ENCODE measurements around the gene NIN. TPM values are rescaled to one million over a fixed set of nuclear protein-coding genes. Genes with fewer than 3 reads are reported as not detected.

Gene NIN
- total RNA-seq, 1 donor from 2014 or later = 39.9 TPM

DNA sequence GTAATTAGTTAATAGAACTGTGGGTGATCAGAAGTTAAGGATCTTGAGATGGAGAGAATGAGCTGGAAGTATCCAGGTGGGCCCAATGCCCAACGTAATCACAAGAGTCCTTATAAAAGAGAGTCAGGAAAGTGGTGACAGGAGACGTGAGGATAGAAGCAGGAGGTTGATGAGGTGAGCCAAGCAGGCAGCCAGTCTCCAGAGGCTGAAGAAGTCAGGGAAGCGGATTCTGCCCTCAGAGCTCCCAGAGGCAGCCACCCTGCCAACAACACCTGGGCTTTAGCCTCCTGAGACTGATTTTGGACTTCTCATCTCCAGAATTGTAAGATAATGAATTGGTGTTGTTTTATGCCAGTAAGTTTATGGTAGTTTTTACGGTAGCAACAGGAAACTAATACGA lies 152.8 kb downstream of the NIN start:
- Mint-ChIP-seq H3K4me3 (no peak overlapping the region), H3K4me1 (ENCODE audit: low read depth) (peaks cover 10% of the 10 kb centered on the region), H3K36me3 (ENCODE audit: low read depth) (no peaks in the 10 kb centered on the region), H3K27ac (no peak overlapping the region), H3K9me3 (no peaks in the 10 kb centered on the region), H3K27me3 (ENCODE audit: insufficient read depth) (peaks cover 10% of the 10 kb centered on the region)
- intact Hi-C loops (cut with micrococcal nuclease) = no loop called here
- no peak for DNase-seq (ENCODE audit: low spot score)

DNA sequence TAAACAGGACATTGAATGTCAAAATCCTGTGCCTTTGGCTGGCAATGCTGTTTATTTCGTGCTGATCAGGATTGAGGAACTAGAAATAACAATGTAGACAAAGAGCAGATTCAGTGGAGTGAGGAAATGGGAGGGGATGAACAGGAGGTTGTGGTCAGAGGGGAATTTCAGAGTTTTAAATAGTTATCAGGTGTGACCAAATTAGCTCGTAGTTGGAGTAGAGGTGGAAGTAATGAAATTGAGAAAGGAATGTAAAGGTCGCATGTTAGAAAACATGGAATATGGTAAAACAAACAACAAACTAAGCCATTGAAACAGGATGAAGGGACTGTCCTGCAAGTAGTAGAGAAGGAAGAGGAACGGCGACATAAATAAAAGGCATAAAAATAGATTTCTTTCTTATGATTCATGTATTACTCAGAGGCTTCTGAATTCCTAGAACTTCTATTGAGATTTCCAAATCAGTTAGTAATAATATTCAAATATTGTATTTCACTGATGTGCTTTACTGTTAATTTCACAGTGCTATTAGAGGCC lies 153.4 kb downstream of the NIN start:
- H3K27me3 Mint-ChIP-seq (ENCODE audit: insufficient read depth) = peaks cover 10% of the 10 kb centered on the region
- H3K4me3 Mint-ChIP-seq = no peak overlapping the region
- H3K9me3 Mint-ChIP-seq = no peaks in the 10 kb centered on the region
- H3K36me3 Mint-ChIP-seq (ENCODE audit: low read depth) = no peaks in the 10 kb centered on the region
- H3K27ac Mint-ChIP-seq = peak overlapping the region; percentile 1
- intact Hi-C loops (cut with micrococcal nuclease) = no loop called here
- no peak for DNase-seq (ENCODE audit: low spot score)
- peaks cover 10% of the 10 kb centered on the region for H3K4me1 Mint-ChIP-seq (ENCODE audit: low read depth)

DNA sequence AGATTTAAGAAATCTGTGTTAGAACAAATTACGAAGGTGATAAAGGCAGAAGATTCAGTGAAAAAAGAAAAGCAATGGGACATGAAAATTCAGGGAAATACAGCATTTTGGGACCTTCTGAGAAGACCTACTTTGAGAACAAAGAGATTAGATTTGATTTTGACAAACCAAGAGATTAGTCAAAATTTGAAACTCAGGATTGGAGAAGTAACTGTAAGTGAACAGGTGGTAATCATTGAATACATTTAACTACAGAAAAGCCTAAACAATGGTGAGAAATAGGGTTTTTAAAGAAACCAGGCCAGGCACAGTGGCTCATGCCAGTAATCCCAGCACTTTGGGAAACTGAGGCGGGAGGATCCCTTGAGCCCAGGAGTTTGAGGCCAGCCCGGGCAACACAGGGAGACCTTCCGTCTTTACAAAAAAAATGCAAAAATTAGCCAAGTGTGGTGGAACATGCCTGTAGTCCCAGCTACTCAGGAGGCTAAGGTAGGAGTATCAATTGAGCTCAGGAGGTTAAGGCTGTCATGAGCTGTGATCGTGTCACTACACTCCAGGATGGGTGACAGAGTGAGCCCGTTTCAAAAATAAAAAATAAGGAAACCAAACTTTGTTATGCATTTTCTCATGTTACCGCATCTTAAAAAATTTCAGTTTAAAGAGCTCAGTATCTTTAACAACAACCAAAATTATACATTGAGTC lies 154.0 kb downstream of the NIN start:
- Mint-ChIP-seq H3K27me3 (ENCODE audit: insufficient read depth) (peaks cover 10% of the 10 kb centered on the region), H3K9me3 (no peaks in the 10 kb centered on the region), H3K36me3 (ENCODE audit: low read depth) (no peaks in the 10 kb centered on the region), H3K27ac (peak overlapping the region; percentile 1), H3K4me3 (no peak overlapping the region), H3K4me1 (ENCODE audit: low read depth) (peaks cover 10% of the 10 kb centered on the region)
- no peak for DNase-seq (ENCODE audit: low spot score)
- intact Hi-C loops (cut with micrococcal nuclease) = no loop called here

DNA sequence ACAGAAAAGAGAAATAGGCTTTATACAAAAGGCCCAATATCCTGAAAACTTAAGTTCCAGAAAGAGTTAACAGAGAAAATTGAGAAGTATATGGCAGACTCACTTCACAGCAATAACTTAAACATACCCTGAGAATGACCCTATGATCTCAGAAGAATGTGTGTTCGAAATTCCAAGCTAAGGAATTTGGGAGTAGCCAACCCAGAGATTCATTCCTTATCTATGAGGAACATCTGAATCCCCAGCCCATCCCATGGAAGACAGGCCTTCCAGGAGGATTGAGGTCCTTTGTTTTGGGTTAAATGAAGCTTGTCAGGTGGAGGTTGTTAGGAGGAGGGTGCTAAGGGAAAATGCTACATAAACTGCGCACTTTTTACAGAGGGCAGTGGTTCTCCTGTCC lies 155.4 kb downstream of the NIN start:
- intact Hi-C loops (cut with micrococcal nuclease) = no loop called here
- Mint-ChIP-seq H3K36me3 (ENCODE audit: low read depth) (no peaks in the 10 kb centered on the region), H3K27me3 (ENCODE audit: insufficient read depth) (peaks cover 10% of the 10 kb centered on the region), H3K4me3 (no peak overlapping the region), H3K27ac (no peak overlapping the region), H3K9me3 (no peaks in the 10 kb centered on the region), H3K4me1 (ENCODE audit: low read depth) (peaks cover 10% of the 10 kb centered on the region)
- no peak for DNase-seq (ENCODE audit: low spot score)

DNA sequence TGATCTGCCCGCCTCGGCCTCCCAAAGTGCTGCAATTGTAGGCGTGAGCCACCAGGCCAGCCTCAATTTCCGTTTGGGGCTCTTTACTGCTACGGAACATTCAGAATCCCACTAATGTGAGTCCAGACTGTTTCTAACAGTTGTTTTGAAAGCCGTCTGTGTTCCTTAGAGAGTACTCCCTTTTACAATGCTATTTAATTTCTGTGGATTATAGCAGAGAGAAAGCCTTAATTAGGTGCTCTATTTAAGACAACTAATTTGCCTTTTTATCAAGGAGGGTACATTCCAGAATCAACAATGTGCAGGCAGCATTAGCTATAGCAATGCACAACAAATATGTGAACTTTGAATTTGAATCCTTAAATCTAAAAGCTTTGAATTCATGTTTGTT lies 160.1 kb downstream of the NIN start:
- no peak overlapping the region for H3K27ac Mint-ChIP-seq
- peaks cover 17% of the 10 kb centered on the region for H3K27me3 Mint-ChIP-seq (ENCODE audit: insufficient read depth)
- intact Hi-C loops (cut with micrococcal nuclease) = no loop called here
- peaks cover 2% of the 10 kb centered on the region for H3K36me3 Mint-ChIP-seq (ENCODE audit: low read depth)
- H3K4me3 Mint-ChIP-seq = no peak overlapping the region
- peaks cover 15% of the 10 kb centered on the region for H3K4me1 Mint-ChIP-seq (ENCODE audit: low read depth)
- DNase-seq (ENCODE audit: low spot score) = no peak
- H3K9me3 Mint-ChIP-seq = no peaks in the 10 kb centered on the region

DNA sequence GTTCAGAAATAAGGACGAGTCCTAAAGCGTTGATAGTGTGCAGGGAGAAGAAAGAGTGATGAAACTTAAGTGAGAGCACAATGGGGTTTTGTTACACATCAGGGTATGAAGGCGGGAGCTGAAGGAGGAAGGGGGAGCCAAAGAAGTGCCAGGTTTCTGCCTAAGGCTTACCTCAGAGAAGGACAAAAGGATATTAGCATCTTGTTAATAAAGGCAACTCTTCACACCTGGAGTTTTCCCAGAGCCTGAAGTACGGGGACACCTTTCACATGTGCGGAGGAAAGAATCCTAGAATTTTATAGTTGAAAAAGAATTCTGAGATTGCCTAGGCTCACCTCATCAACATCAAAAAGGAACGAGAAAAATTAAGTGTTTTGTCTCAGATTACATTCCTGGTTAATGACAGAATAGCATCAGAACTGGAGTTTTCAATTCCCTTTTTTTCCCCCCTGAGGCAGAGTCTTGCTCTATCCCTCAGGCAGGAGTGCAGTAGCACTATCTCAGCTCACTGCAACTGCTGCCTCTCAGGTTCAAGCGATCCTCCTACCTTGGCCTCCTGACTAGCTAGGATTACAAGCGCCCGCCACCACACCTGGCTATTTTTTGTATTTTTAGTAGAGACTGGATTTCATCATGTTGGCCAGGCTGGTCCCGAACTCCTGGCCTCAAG lies 160.6 kb downstream of the NIN start:
- DNase-seq (ENCODE audit: low spot score) = no peak
- Mint-ChIP-seq H3K36me3 (ENCODE audit: low read depth) (peaks cover 2% of the 10 kb centered on the region), H3K4me3 (no peak overlapping the region), H3K9me3 (no peaks in the 10 kb centered on the region), H3K27ac (no peak overlapping the region), H3K27me3 (ENCODE audit: insufficient read depth) (peaks cover 16% of the 10 kb centered on the region), H3K4me1 (ENCODE audit: low read depth) (peaks cover 15% of the 10 kb centered on the region)
- intact Hi-C loops (cut with micrococcal nuclease) = no loop called here

Other genes starting within 250 kb of the NIN start
- gene SAV1, start 162.9 kb downstream of the NIN start, total RNA-seq = 10.3 and 12.3 TPM in 2 replicates
- not detected in 2 replicates for gene ABHD12B, start 40.9 kb upstream of the NIN start, total RNA-seq
- gene PYGL, start 113.3 kb upstream of the NIN start, total RNA-seq = 0.13 and 0.17 TPM in 2 replicates